Astrocyte (in vitro differentiated cells and primary cell): ENCODE data around the gene DUOXA1. TPM values are rescaled to one million over a fixed set of nuclear protein-coding genes. Genes with fewer than 3 reads are reported as not detected.

ENCODE experiments used
- DNase-seq: peaks from one replicate; pipeline ENCODE4 v3.0.0-alpha.2; 2010; ENCODE audit warnings: low read depth
- FAIRE-seq: peaks from 2 replicates; lab custom pipeline; 2011; peaks lifted over from hg19 to GRCh38; lab: Jason Lieb, UNC
- H2AFZ ChIP-seq: 2 replicates; pipeline ENCODE4 v1.6.0; 2012; ENCODE audit warnings: low read depth, low read length, inconsistent platforms
- H3K27ac ChIP-seq: 2 replicates; pipeline ENCODE4 v1.5.1; 2011; ENCODE audit warnings: low read depth, low read length, inconsistent platforms
- H3K27me3 ChIP-seq: 2 replicates; pipeline ENCODE4 v1.6.0; 2011; ENCODE audit warnings: low read length, inconsistent platforms; ENCODE audit not compliant: insufficient read depth
- H3K36me3 ChIP-seq: 2 replicates; pipeline ENCODE4 v1.5.1; 2011; ENCODE audit warnings: low read length, inconsistent platforms; ENCODE audit not compliant: insufficient read depth
- H3K4me1 ChIP-seq: 2 replicates; pipeline ENCODE4 v1.5.1; 2011; ENCODE audit warnings: low read length, inconsistent platforms; ENCODE audit not compliant: insufficient read depth
- H3K4me2 ChIP-seq: 2 replicates; pipeline ENCODE4 v1.6.0; 2012; ENCODE audit warnings: low read length, inconsistent platforms
- H3K4me3 ChIP-seq: 2 replicates; pipeline ENCODE4 v1.5.1; 2011; ENCODE audit warnings: low read depth, mild to moderate bottlenecking, low read length, inconsistent platforms; ENCODE audit not compliant: insufficient read depth
- H3K79me2 ChIP-seq: 2 replicates; pipeline ENCODE4 v1.6.0; 2012; ENCODE audit warnings: mild to moderate bottlenecking, low read length, inconsistent platforms; ENCODE audit not compliant: insufficient read depth
- H3K9ac ChIP-seq: 2 replicates; pipeline ENCODE4 v1.6.0; 2012; ENCODE audit warnings: mild to moderate bottlenecking, low read length, inconsistent platforms
- H3K9me3 ChIP-seq: 2 replicates; pipeline ENCODE4 v1.5.1; 2012; ENCODE audit warnings: low read depth, mild to moderate bottlenecking, low read length, inconsistent platforms; ENCODE audit not compliant: insufficient read depth
- H4K20me1 ChIP-seq: 2 replicates; pipeline ENCODE4 v1.6.0; 2012; ENCODE audit warnings: low read length, inconsistent platforms; ENCODE audit not compliant: insufficient read depth
- H3K27ac Mint-ChIP-seq: one replicate; pipeline ENCODE4 v1.8.0; 2021; ENCODE audit warnings: mild to moderate bottlenecking, mixed read lengths; ENCODE audit not compliant: unreplicated experiment
- H3K27me3 Mint-ChIP-seq: one replicate; pipeline ENCODE4 v1.8.0; 2021; ENCODE audit warnings: low read depth, mixed read lengths; ENCODE audit not compliant: unreplicated experiment
- H3K36me3 Mint-ChIP-seq: one replicate; pipeline ENCODE4 v1.8.0; 2021; ENCODE audit warnings: low read depth, mixed read lengths; ENCODE audit not compliant: unreplicated experiment
- H3K4me1 Mint-ChIP-seq: one replicate; pipeline ENCODE4 v1.8.0; 2021; ENCODE audit warnings: low read depth, mixed read lengths; ENCODE audit not compliant: unreplicated experiment
- H3K4me3 Mint-ChIP-seq: one replicate; pipeline ENCODE4 v1.8.0; 2021; ENCODE audit warnings: mild to moderate bottlenecking, moderate library complexity, mixed read lengths; ENCODE audit not compliant: unreplicated experiment
- H3K9me3 Mint-ChIP-seq: one replicate; pipeline ENCODE4 v1.8.0; 2021; ENCODE audit warnings: mild to moderate bottlenecking, mixed read lengths; ENCODE audit not compliant: unreplicated experiment
- CTCF ChIP-seq: IDR thresholded peaks from 2 replicates; pipeline ENCODE4 v1.5.1; 2011; ENCODE audit warnings: low read depth, mild to moderate bottlenecking, inconsistent platforms, low read length, moderate library complexity; ENCODE audit not compliant: insufficient read depth
- EZH2 ChIP-seq: IDR thresholded peaks from 2 replicates; pipeline ENCODE4 v1.6.1; 2012; ENCODE audit warnings: mild to moderate bottlenecking, low read length, inconsistent platforms; ENCODE audit not compliant: insufficient read depth
- total RNA-seq: library from RNA; stranded (reverse); gene quantifications from 2 replicates; pipeline ENCODE4 v1.2.1, GENCODE V29; 2021

DUOXA1 gene
- total RNA-seq, 1 donor from 2014 or later = 0.66 TPM

- Histone ChIP-seq H3K79me2 (no peaks in the 10 kb centered on the region), H3K4me3 (no peak overlapping the region), H3K36me3 (no peaks in the 10 kb centered on the region), H3K4me1 (no peaks in the 10 kb centered on the region), H3K4me2 (no peak overlapping the region), H3K9me3 (no peaks in the 10 kb centered on the region), H3K27ac (no peak overlapping the region), H3K9ac (no peak overlapping the region), H4K20me1 (no peaks in the 10 kb centered on the region), H3K27me3 (peaks cover 44% of the 10 kb centered on the region), H2AFZ (no peak overlapping the region)
- peaks cover 6% of the 10 kb centered on the region for H3K9me3 Mint-ChIP-seq
- no peaks in the 10 kb centered on the region for H3K4me1 Mint-ChIP-seq
- TF ChIP-seq EZH2 (no peak), CTCF (no peak)
- DNase-seq (no peak), FAIRE-seq (no peak)
- H3K36me3 Mint-ChIP-seq = no peaks in the 10 kb centered on the region
- H3K27ac Mint-ChIP-seq = no peak overlapping the region
- peaks cover 69% of the 10 kb centered on the region for H3K27me3 Mint-ChIP-seq
- no peak overlapping the region for H3K4me3 Mint-ChIP-seq
These were observed 21.6 kb downstream of the DUOXA1 start for GRCh38 chr15:45107941-45108630.

DNA sequence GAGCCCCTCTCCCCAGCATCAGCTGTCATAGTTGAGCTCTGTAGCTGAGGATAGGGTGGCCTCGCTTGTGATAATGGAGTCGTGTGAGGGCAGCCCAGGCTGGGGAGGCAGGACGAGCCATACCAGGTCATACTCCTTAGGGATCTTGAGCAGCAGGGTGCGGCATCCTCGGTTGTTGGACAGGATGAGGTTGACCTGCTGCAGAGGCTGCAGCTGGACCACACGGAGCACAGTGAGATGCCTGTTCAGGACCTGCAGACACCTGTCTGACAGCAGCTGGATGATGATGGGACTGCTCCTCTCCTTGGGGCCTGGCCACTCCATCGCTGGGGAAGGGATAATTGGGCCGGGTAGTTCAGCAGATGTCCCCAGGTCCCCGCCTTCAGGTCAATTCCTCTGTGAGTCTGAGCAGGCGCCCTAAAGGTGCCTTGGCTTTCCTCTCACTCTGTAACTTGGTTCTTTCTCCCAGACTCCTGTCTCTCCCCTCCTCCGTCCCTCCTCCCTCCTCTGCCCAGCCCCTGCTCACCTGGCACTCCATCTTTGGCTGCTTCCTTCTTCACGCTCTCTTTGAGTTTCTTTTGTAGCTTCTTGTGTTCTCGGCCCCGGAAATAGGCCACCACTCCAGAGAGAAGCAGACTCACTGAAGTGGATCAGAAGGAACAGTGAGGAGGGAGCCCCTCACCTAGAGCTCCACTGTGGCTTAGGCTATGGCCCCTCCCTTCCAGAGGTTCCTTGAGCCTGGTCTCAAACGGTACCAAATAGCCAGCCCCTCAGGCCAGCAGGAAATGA is 23.5 kb downstream of the DUOXA1 start:
- Histone ChIP-seq H3K4me3 (no peak overlapping the region), H4K20me1 (no peaks in the 10 kb centered on the region), H3K27me3 (peaks cover 32% of the 10 kb centered on the region), H3K79me2 (no peaks in the 10 kb centered on the region), H3K9me3 (no peaks in the 10 kb centered on the region), H3K4me1 (no peaks in the 10 kb centered on the region), H3K4me2 (no peak overlapping the region), H3K27ac (no peak overlapping the region), H2AFZ (no peak overlapping the region), H3K36me3 (no peaks in the 10 kb centered on the region), H3K9ac (no peak overlapping the region)
- Mint-ChIP-seq H3K9me3 (peaks cover 5% of the 10 kb centered on the region), H3K36me3 (no peaks in the 10 kb centered on the region), H3K4me3 (no peak overlapping the region), H3K4me1 (no peaks in the 10 kb centered on the region), H3K27me3 (peaks cover 68% of the 10 kb centered on the region), H3K27ac (no peak overlapping the region)
- TF ChIP-seq CTCF (no peak), EZH2 (no peak)
- FAIRE-seq (no peak), DNase-seq (no peak)
